Activated CD8-positive, alpha-beta memory T cell treated with anti-CD3 and anti-CD28 coated beads for 48 hours (primary cell): Measurements from ENCODE around the gene APOA4.

Experiments
- DNase-seq, 3 experiments: peaks; one replicate each; pipeline ENCODE4 v3.0.0-alpha.2; 2020; ENCODE audit warnings: low read depth in 2 of 3, low spot score in 2 of 3

The APOA4 gene

GRCh38 chr11:116786326-116786725 lies 36.8 kb downstream of the APOA4 start:
- DNase-seq, result no peak

GRCh38 chr11:116782728-116783127 lies 40.4 kb downstream of the APOA4 start:
- no peak for DNase-seq

- DNase-seq, result no peak
Measured at GRCh38 chr11:116778556-116778955, 44.5 kb downstream of the APOA4 start.

- DNase-seq, result no peak
Measured at GRCh38 chr11:116777056-116777455, 46.0 kb downstream of the APOA4 start.

GRCh38 chr11:116776522-116776984 lies 46.6 kb downstream of the APOA4 start:
- DNase-seq, result no peak

GRCh38 chr11:116775975-116776374 lies 47.1 kb downstream of the APOA4 start:
- no peak for DNase-seq

- no peak for DNase-seq
Measured at GRCh38 chr11:116774661-116775060, 48.4 kb downstream of the APOA4 start.

GRCh38 chr11:116773203-116774097 lies 49.7 kb downstream of the APOA4 start:
- no peak for DNase-seq

- DNase-seq, result peak; percentile 88 to 97 (median 91)
Measured at GRCh38 chr11:116772443-116773202, 50.5 kb downstream of the APOA4 start, which contains the start of gene BUD13. Gene BUD13, minus strand, starts transcription at chr11:116772987. Its CDS starts 23 bp downstream, at chr11:116772964.

GRCh38 chr11:116771935-116772334 lies 51.2 kb downstream of the APOA4 start:
- no peak for DNase-seq
